Activated CD4-positive, alpha-beta T cell treated with anti-CD3 and anti-CD28 coated beads, Interleukin-2, amount 50 U/mL, for 16 hours (primary cell): ENCODE measurements around the gene ZNF382.
"Not testable (repeated sequence)": the region's sequence is repeated elsewhere in the genome, so short reads cannot be mapped to it uniquely, and the experiment has no call there.

Experiments used
- DNase-seq: peaks from one replicate; pipeline ENCODE4 v3.0.0-alpha.2; 2020

ZNF382 gene

GRCh38 chr19:36605101-36605876 lies at the start of gene ZNF382:
Gene ZNF382 (plus strand): TSS chr19:36605313. CDS start chr19:36609915, 4,602 bp downstream.
- peak; percentile 84 for DNase-seq

- no peak for DNase-seq
Measured at GRCh38 chr19:36564391-36564790, 40.7 kb upstream of the ZNF382 start.

DNA sequence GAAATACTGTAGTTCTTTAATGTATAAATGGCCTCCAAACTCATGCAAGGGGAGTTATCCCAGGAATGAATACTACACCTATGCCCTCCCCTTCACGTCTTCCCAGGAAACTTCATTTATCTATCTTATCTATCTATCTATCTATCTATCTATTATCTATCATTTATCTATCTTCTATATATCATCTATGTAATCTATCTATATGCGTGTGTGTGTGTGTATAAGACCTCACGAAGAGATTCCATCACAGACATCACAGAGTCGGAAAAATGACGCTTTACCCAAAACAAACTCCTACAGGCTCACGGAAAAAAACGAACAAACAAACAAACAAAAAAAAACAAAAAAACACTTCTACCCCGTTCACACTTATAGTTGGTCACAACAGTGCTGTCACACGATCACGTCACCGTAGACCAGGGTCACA lies 32.5 kb upstream of the ZNF382 start:
- no peak for DNase-seq

DNA sequence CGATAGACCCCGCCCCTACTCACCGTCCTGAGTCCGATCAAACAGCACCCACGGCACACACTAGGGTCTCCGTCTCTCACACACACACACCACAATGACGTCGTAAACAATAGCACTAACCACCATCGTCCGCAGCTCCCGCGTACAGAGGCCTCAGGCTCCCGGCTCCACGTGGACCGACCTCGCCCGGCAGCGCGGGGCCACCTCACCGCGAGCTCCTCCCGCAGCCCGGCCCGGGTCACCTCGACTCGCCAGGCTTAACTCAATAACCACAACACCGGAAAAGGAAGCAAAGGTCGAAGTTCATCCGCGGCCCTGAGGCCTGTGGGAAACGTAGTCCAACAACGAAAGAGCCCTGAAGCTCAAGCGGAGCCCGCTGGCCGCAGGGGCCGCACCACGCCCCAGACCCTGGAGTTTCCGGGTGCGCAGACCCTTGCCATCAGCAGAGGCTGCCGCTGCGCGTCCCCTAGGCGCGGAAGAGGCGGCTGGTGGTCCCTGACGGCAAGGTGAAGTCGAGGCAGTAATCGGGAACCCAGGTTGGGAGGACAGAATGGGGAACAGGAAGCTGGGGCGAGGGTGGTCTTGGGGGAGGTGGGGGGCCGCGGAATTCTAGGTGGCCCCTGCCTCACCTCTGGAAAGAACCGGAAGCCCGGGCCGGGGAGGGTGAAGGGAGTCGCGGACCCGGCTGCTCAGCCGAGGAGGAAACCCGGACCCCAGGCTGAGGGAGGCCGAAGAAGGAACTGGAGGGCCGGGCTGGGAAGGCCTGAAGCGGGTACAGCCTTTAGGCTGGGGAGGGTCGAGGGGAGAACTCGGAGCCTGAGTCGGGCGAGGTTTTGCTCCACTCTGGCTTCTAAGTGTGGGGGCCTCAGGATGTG lies 31.9 kb upstream of the ZNF382 start, which contains the start of gene ZNF529:
ZNF529 (minus strand) TSS at position 273 of the 875 bp plus-strand sequence. CDS start 946 bp downstream, outside the sequence.
- DNase-seq: peak; percentile 90

DNA sequence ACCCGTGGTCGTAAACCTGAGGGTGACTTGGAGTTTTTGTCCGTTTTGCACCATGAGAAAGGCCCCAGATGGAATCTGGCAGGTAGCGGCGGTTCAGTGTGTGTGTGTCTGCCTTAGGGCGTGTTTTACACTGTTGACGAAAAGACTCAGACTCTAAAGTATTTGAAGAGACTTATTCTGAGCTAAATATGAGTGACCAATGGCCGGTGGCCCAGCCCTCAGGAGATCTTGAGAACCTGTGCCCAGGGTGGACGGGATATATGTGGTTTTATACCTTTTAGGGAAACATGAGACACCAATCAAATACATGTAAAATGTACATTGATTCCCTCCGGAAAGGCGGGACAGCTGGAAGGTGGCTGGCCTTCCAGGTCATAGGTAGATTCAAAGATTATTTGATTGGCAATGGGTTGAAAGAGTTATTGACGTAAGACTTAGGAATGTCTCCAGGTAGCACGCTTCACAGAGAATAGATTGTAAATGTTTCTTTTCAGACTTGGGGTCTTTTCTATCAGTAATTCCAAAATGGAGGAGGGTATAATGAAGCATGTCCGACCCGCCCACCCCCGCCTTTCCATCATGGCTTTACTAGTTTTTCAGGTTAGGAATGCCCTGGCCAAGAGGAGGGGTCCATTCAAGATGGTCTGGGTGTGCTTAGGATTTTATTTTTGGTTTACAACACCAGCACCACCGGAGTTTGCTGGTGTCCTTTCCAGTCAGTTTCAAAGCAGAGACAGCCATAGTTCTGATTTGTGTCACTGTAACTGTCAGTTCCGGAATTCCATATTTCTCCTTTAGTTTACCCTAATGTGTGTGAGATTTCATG lies 31.0 kb upstream of the ZNF382 start:
- no peak for DNase-seq

GRCh38 chr19:36574741-36575140 lies 30.4 kb upstream of the ZNF382 start:
- DNase-seq: no peak

GRCh38 chr19:36577271-36577996 lies 27.7 kb upstream of the ZNF382 start:
- no peak for DNase-seq

- DNase-seq: no peak
Measured at GRCh38 chr19:36579255-36579654, 25.9 kb upstream of the ZNF382 start.

GRCh38 chr19:36602681-36603080 lies 2.4 kb upstream of the ZNF382 start:
- not testable (repeated sequence) for DNase-seq

DNA sequence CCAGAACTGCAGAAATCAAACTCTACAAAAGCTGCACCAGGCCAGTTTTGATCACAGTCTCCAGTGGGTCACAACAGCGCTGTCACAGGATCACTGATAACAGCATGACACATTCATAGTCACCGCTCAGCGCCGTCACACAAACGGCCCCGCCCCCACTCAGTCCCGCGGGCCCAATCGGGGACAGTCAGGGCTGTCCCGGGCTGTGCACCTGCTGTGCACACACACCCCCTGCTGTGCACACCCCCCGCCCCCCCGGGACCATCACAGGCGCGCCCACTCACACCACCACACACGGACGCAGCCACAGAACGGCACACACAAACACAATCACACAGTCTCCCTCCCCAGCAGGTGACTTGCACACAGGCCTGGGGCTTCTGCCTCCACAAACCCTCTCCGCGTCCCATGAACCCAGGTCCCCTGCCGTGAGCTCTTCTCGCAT lies 435 bp upstream of the ZNF382 start:
- peak; percentile 80 for DNase-seq

- peak; percentile 38 for DNase-seq
Measured at GRCh38 chr19:36605877-36606478, 865 bp downstream of the ZNF382 start.

DNA sequence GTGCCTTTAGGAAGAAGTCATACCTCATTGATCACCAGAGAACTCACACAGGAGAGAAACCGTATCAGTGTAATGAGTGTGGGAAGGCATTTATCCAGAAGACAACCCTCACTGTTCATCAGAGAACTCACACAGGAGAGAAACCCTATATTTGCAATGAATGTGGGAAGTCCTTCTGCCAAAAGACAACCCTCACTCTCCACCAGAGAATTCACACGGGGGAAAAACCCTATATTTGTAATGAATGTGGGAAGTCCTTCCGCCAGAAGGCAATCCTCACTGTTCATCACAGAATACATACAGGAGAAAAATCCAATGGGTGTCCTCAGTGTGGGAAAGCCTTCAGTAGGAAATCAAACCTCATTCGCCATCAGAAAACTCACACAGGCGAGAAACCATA lies 21.9 kb downstream of the ZNF382 start:
- DNase-seq: no peak

GRCh38 chr19:36635342-36635741 lies 30.2 kb downstream of the ZNF382 start:
- no peak for DNase-seq

DNA sequence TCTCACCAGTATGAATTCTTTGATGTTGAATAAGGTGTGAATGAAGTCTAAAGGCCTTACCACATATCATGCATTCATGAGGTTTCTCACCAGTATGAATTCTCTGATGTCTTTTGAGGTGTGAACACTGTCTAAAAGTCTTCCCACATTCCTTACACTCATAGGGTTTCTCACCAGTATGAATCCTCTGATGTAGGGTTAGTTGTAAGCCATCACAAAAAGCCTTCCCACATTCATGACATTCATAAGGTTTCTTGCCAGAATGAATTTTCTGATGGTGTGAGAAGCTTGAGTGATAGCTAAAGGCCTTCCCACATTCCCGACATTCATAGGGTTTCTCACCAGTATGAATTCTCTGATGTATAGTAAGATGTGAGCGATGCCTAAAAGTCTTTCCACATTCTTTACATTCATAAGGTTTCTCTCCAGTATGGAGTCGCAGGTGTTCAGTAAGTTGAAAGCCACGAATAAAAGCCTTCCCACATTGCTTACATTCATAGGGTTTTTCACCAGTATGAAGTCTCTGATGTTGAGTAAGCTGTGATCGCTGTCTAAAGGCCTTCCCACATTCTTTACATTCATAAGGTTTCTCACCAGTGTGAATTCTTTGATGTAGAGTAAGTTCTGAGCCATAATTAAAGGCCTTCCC lies 33.9 kb downstream of the ZNF382 start:
- DNase-seq: no peak

- no peak for DNase-seq
Measured at GRCh38 chr19:36646746-36647145, 41.6 kb downstream of the ZNF382 start.

DNA sequence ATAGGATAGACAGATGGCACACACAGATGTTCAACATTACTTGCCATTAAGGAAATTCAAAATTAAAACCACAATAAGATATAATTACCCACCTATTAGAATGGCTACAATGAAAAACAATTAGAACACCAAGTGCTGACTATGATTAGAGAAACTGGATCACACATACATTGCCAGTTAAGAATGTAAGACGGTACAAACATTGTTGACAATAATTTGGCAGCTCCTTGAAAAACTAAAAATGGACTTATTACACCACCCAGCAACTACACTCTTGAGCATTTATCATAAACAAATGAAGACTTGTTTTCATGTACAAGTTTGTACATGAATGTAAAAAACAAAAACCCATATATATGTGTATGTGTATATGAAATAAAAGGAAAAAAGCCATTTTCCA lies 47.8 kb downstream of the ZNF382 start:
- DNase-seq: no peak

- DNase-seq: no peak
Measured at GRCh38 chr19:36665832-36666231, 60.7 kb downstream of the ZNF382 start.

- no peak for DNase-seq
Measured at GRCh38 chr19:36668646-36669045, 63.5 kb downstream of the ZNF382 start.

- DNase-seq: no peak
Measured at GRCh38 chr19:36672368-36672767, 67.3 kb downstream of the ZNF382 start.

GRCh38 chr19:36674201-36674600 lies 69.1 kb downstream of the ZNF382 start:
- no peak for DNase-seq

DNA sequence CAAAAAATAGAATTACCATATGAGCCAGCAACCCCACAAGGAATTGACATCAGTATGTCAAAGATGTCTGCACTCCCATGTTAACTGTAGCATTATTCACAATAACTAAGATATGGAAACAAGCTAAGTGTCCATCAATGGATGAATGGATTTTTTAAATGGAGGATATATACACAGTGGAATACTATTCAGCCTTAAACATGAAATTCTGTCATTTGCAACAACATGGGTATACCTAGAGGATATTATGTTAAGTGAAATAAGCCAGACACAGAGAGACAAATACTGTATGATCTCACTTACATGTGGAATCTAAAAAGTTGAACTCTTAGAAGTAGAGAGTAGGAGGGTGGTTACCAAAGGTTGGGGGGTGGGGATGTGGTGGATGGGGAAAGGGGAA lies 74.3 kb downstream of the ZNF382 start:
- DNase-seq: no peak
